KOPT-K1 (cell line): Measurements from ENCODE around the gene SYNCRIP.

Source experiments
- H3K27ac ChIP-seq: fragments of 200-600 bp; sonication (generic); 2 replicates; pipeline ENCODE4 v1.5.1; 2016; ENCODE audit warnings: antibody characterized with exemption, mild to moderate bottlenecking, low read depth, low read length; ENCODE audit not compliant: poor library complexity, severe bottlenecking
- H3K36me3 ChIP-seq: fragments of 200-600 bp; sonication (generic); 2 replicates; pipeline ENCODE4 v1.5.1; 2017; ENCODE audit warnings: antibody characterized with exemption, mild to moderate bottlenecking, low read length, moderate library complexity; ENCODE audit not compliant: insufficient read depth
- H3K9me3 ChIP-seq: fragments of 200-600 bp; sonication (generic); 2 replicates; pipeline ENCODE4 v1.5.1; 2017; ENCODE audit warnings: antibody characterized with exemption, low read length, mild to moderate bottlenecking; ENCODE audit not compliant: insufficient read depth, poor library complexity, severe bottlenecking

The SYNCRIP gene

GRCh38 chr6:85675030-85675819 lies 32.5 kb upstream of the SYNCRIP start:
- Histone ChIP-seq H3K9me3 (no peaks in the 10 kb centered on the region), H3K36me3 (peaks cover 60% of the 10 kb centered on the region), H3K27ac (no peak overlapping the region)

GRCh38 chr6:85674604-85675003 lies 31.9 kb upstream of the SYNCRIP start:
- H3K9me3 ChIP-seq, result no peaks in the 10 kb centered on the region
- no peak overlapping the region for H3K27ac ChIP-seq
- peaks cover 60% of the 10 kb centered on the region for H3K36me3 ChIP-seq

GRCh38 chr6:85673198-85674139 lies 30.8 kb upstream of the SYNCRIP start:
- Histone ChIP-seq H3K27ac (no peak overlapping the region), H3K36me3 (peaks cover 60% of the 10 kb centered on the region), H3K9me3 (no peaks in the 10 kb centered on the region)

DNA sequence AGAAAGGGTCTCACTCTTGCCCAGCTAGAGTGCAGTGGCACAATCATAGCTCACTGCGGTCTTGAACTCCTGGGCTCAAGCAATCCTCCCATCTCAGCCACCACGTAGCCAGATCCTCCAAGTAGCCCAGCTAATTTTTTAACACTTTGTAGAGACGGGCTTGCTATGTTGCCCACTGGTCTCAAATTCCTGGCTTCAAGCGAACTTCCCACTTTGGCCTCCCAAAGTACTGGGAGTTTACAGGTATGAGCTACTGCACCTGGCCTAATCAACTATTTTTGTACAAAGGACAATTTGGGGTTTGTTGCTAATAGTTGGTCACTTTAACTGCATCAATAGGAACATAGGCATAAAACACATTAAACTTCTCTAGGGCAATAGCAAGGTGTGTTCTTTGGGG lies 29.9 kb upstream of the SYNCRIP start:
- Histone ChIP-seq H3K9me3 (no peaks in the 10 kb centered on the region), H3K36me3 (peaks cover 56% of the 10 kb centered on the region), H3K27ac (no peak overlapping the region)

- Histone ChIP-seq H3K36me3 (peaks cover 51% of the 10 kb centered on the region), H3K9me3 (no peaks in the 10 kb centered on the region), H3K27ac (no peak overlapping the region)
Measured at GRCh38 chr6:85672050-85672449, 29.4 kb upstream of the SYNCRIP start.

DNA sequence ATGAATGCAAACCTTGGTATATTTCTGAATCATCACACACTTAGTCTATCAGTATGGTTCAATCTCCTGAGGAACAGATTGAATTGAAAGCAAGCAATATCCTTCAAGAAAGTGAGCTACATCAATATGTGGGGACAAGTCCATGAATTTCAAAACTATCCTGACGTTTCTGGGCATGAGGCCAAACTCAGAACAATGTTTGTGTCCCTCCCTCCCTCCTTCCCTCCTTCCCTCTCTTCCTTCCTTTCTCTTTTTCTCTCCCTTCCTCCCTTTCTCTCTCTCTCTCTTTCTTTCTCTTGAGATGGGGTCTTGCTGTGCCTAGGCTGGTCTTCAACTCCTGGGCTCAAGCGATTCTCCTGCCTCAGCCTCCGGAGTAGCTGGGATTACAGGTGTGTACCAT lies 27.9 kb upstream of the SYNCRIP start:
- Histone ChIP-seq H3K36me3 (peaks cover 36% of the 10 kb centered on the region), H3K27ac (no peak overlapping the region), H3K9me3 (no peaks in the 10 kb centered on the region)

- Histone ChIP-seq H3K9me3 (no peaks in the 10 kb centered on the region), H3K27ac (peak overlapping the region; percentile 30), H3K36me3 (peaks cover 28% of the 10 kb centered on the region)
Measured at GRCh38 chr6:85669735-85670194, 27.1 kb upstream of the SYNCRIP start.

DNA sequence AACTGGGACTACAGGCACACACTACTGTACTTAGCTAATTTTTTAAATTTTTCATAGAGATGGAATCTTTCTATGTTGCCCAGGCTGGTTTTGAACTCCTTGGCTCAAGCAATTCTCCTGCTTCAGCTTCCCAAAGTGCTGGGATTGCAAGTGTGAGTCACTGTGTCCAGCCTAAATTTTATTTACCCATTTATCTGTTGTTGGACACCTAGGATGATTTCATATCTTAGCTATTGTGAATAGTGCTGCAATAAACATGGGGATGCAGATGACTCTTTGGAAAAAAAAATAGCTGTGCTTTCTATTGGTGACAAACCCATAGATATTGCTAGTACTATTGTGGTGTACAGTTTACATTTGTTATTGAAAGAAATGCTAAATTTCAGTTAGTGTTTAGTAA lies 19.6 kb upstream of the SYNCRIP start:
- H3K36me3 ChIP-seq, result no peaks in the 10 kb centered on the region
- H3K9me3 ChIP-seq, result peaks cover 9% of the 10 kb centered on the region
- H3K27ac ChIP-seq, result no peak overlapping the region

GRCh38 chr6:85660181-85660611 lies 17.5 kb upstream of the SYNCRIP start:
- Histone ChIP-seq H3K27ac (no peak overlapping the region), H3K36me3 (no peaks in the 10 kb centered on the region), H3K9me3 (peaks cover 10% of the 10 kb centered on the region)

DNA sequence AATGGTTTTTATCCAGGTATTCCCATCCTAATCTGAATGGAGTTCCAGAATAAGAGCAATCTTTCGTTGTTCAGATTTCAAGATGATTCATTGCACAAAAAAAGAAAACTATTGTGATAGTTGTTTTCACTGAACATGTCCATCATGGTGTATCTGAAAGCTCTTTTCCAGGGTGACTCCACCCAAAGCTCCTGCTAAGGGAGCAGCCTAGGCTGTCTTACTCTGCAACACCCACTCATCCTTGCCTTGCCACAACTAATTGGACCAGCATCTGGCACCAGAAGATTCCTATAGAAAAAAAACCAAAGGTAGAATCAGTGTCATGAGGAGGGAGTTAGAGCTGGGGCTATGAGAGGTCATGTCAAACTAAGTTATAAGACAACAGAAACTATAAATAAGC lies 7.9 kb upstream of the SYNCRIP start:
- H3K36me3 ChIP-seq, result no peaks in the 10 kb centered on the region
- no peak overlapping the region for H3K27ac ChIP-seq
- no peaks in the 10 kb centered on the region for H3K9me3 ChIP-seq

DNA sequence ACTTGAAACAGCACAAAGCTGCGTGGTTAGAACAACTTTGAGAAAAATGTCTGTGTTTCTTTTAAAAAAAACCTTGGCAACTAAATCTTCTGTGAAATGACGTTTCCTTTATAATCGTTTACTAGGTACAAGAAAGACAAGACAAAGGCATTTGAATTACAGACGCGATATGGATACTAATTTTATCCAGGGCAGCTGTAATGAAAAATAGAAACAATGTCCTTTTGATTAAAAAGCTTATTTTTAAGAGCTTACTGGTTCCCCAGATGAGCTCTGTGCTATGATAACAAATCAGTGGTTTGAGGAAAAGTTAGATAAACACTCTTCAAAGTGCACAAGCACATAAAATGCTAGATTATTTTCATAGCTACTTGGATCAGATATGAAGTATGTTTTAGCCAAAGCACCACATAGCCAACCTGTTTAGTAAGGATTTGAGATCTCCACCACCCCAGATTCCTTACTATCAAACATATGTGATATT lies 1.6 kb upstream of the SYNCRIP start:
- H3K9me3 ChIP-seq, result no peaks in the 10 kb centered on the region
- peaks cover 24% of the 10 kb centered on the region for H3K36me3 ChIP-seq
- peak overlapping the region; percentile 93 for H3K27ac ChIP-seq

DNA sequence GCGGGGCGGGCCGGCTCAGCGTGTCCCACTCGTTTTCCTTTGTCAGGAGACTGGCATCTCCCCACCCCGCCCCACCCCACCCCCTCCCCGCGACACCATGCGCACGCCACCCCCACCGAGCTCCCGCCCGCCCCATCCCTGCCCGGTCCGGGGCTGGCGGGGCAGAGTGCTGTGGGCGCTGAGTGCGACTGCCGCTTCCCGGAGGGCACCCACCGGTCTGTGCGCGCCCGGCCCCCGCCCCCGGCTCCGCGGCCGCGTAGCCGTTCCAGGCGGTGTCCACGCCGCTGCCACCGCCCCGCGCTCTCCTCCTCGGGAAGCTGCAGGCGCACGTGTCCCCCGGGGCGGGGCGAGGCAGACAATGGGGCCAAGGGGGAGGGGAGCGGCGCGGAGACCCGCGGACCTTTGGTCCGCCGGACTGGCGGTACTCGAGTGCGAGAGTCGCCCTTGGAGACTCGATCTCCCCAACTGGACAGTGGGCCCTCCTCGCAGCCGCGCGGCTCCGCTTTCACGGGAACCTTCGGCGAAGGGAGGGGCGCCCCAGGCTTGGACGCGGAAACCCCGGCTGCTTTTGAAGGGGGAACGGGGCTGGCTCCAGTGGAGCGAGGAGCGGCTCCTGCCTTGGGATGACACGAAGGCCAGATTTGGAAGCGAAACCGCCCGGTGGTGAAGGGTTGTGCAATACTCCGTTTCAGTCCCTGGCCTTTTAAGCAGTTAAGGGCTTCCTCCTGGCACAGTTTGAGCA lies 1.0 kb upstream of the SYNCRIP start:
- H3K27ac ChIP-seq, result peak overlapping the region; percentile 93
- H3K9me3 ChIP-seq, result no peaks in the 10 kb centered on the region
- H3K36me3 ChIP-seq, result peaks cover 30% of the 10 kb centered on the region

GRCh38 chr6:85641897-85642773 lies 551 bp downstream of the SYNCRIP start:
- peaks cover 46% of the 10 kb centered on the region for H3K36me3 ChIP-seq
- H3K9me3 ChIP-seq, result no peaks in the 10 kb centered on the region
- peak overlapping the region; percentile 97 for H3K27ac ChIP-seq

DNA sequence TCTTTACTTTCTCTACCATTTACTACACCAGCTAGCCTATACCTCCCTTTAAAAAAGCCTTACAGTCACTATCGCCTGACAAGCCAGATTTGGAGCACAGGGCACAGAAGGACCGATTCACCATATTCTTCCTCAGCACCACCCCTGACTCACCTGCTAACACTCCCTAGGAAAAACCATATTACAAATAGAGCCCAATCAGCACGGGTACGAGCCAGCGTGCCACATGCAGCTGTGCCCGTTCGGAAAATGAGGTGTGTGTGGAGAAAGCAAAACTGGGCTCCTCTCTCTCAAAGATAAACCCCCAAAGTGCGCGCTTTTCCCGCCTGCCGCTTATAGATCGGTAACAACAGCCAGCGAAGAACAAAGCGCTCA lies 1.2 kb downstream of the SYNCRIP start:
- Histone ChIP-seq H3K27ac (peak overlapping the region; percentile 97), H3K36me3 (peaks cover 52% of the 10 kb centered on the region), H3K9me3 (no peaks in the 10 kb centered on the region)
